IPS-20b (cell line): ENCODE results near the gene MCCC1.

ENCODE experiments used
- H3K27ac ChIP-seq: one replicate; pipeline ENCODE4 v1.5.1; 2013; ENCODE audit warnings: low read length
- H3K27me3 ChIP-seq: 2 replicates; pipeline ENCODE4 v1.6.1; 2013; ENCODE audit warnings: mild to moderate bottlenecking, low read length, inconsistent platforms; ENCODE audit not compliant: insufficient read depth
- H3K36me3 ChIP-seq: 2 replicates; pipeline ENCODE4 v1.6.1; 2013; ENCODE audit warnings: low read depth, mild to moderate bottlenecking, inconsistent platforms, low read length, moderate library complexity; ENCODE audit not compliant: insufficient read depth
- H3K4me1 ChIP-seq: 2 replicates; pipeline ENCODE4 v1.6.1; 2013; ENCODE audit warnings: mild to moderate bottlenecking, control low read depth, inconsistent platforms, low read length, moderate library complexity; ENCODE audit not compliant: insufficient read depth
- H3K4me3 ChIP-seq: 2 replicates; pipeline ENCODE4 v1.5.1; 2013; ENCODE audit warnings: mild to moderate bottlenecking, low read length, inconsistent platforms
- H3K9ac ChIP-seq: 2 replicates; pipeline ENCODE4 v1.6.1; 2013; ENCODE audit warnings: low read depth, mild to moderate bottlenecking, inconsistent platforms, low read length, moderate library complexity
- H3K9me3 ChIP-seq: 2 replicates; pipeline ENCODE4 v1.6.1; 2013; ENCODE audit warnings: mild to moderate bottlenecking, low read depth, low read length, inconsistent platforms; ENCODE audit not compliant: insufficient read depth

The MCCC1 gene

DNA sequence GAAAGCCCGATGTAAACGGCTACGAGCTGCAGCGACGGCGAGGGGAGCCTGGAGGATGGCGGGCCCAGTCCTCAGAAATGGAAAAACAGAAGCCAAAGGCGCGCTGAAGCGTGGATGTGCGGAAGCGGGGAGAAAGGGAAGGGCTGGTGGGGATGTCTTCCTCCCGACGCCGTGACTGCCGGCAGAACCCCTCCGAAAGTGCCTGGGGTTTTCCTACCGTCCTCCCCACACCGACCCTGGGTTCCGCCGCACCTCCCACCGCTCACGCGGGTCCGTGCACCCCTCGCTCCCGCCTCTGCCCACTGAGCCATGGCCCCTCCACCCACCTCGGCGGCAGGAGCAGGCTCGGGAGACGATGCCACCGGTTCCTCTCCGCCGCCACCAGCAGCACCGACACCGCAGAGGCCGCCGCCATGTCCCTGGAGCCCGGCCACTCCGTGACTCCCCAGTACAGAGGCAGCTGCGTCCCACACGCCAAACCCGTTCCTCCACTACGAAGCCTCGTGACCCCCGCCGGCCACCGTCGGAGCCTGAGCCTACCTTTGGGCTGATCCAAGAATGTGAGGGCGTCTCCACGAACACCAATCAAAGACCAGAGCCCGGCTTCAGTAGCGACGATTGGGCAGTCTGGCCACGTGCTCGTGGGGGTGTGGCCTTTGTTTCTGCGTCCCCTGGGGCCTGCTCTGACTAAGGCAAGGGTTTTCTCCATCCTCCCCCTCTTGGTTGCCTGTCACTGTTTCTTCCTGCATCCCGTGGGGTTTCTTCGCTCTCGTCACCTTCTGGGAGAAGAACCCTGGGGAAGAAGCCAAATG is at the start of gene MCCC1:
TSS of gene MCCC1 (minus strand) at position 471 of the 812 bp plus-strand sequence. CDS start at position 415, 56 bp downstream.
- peak within 1 kb of the TSS; percentile 82 for H3K27ac ChIP-seq

DNA sequence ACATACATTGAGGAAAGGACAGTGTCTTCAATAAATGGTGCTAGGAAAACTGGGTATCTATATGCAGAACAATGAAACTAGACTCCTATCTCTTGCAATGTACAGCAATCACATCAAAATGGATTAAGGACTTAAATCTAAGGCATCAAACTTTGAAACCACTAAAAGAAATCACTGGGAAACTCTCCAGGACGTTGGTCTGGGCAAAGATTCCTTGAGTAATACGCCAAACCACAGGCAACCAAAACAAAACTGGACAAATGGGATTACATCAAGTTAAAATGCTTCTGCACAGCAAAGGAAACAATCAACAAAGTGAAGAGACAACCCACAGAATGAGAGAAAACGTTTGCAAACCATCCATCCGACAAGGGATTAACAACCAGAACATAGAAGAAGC is 48.8 kb upstream of the MCCC1 start:
- H3K4me1 ChIP-seq: no peaks in the 10 kb centered on the region
- no peak overlapping the region for H3K27ac ChIP-seq
- H3K9ac ChIP-seq: no peak overlapping the region
- H3K4me3 ChIP-seq: no peak overlapping the region
- H3K27me3 ChIP-seq: no peaks in the 10 kb centered on the region
- no peaks in the 10 kb centered on the region for H3K36me3 ChIP-seq
- no peaks in the 10 kb centered on the region for H3K9me3 ChIP-seq

More for the DNA sequence above, at the start of gene MCCC1:
- Histone ChIP-seq H3K4me1 (peaks cover 10% of the 10 kb centered on the region), H3K4me3 (peak within 1 kb of the TSS; percentile 98), H3K36me3 (no peaks in the 10 kb centered on the region; the same call in 1 of the 2 replicates), H3K9me3 (no peaks in the 10 kb centered on the region), H3K27me3 (no peaks in the 10 kb centered on the region), H3K9ac (peak within 1 kb of the TSS; percentile 94)

DNA sequence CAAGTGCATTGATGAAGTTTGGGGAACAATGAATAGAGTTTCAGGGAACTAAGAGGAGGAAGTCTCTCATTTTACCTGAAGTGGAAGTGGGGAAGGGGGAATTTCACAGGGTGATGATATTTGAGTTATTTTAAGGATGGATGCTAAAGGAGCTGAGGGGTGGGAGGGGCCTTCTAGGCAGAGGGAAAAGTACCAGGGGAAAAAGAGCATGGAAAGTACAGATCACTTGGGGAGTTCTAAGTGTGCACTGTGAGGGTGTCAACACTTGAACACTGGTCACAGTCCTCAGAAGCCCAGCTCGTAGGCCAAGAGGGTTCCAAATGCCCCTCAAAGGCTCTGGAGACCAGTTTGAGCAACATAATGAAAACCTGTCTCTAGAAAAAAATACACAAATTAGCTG is 45.1 kb upstream of the MCCC1 start:
- Histone ChIP-seq H3K27me3 (no peaks in the 10 kb centered on the region), H3K4me3 (no peak overlapping the region), H3K9ac (no peak overlapping the region), H3K4me1 (no peaks in the 10 kb centered on the region), H3K36me3 (no peaks in the 10 kb centered on the region), H3K27ac (no peak overlapping the region), H3K9me3 (no peaks in the 10 kb centered on the region)

DNA sequence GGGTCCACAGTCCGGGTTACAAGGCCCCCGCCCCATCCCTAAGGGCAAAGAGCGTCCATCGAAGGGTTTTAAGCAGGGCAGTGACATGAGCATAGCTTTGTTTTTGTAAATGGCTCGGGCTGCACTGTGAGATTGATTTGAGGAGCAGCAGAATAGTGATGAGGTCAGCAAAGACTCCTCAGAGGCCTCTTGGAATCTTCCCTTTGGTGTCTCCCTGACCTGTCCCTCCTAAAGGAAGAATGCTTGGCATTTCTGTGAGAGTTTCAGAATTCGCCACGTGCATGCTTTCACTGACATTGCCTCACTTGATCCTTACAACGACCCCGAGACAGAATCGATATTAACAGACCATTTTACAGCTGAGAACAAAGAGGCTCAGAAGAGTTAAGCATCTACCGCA is 42.9 kb upstream of the MCCC1 start:
- Histone ChIP-seq H3K4me3 (no peak overlapping the region), H3K9me3 (no peaks in the 10 kb centered on the region), H3K27me3 (no peaks in the 10 kb centered on the region)

DNA sequence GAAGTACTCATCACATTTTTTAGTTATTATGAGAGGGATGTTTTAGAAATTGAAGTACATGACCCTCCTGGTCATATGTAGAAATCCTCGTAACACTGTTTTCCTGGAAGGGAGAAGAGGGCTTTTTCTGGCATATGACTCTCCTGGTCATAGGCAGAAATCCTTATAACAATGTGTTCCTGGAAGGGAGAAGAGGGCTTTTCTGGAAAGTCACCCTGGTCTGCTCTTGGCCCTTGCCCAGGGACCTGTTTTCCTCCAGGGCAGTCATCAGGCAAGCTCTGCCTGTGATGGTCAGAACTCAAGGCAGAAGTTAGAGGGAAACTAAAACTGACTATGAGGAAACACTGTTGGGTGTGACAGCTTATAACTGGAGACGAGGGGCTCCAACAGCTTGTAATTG is 35.5 kb upstream of the MCCC1 start:
- Histone ChIP-seq H3K27ac (no peak overlapping the region), H3K4me1 (no peaks in the 10 kb centered on the region), H3K36me3 (no peaks in the 10 kb centered on the region), H3K9ac (no peak overlapping the region), H3K27me3 (no peaks in the 10 kb centered on the region), H3K4me3 (no peak overlapping the region), H3K9me3 (no peaks in the 10 kb centered on the region; the same call in 1 of the 2 replicates)

More for the DNA sequence above, 42.9 kb upstream of the MCCC1 start:
- Histone ChIP-seq H3K27ac (no peak overlapping the region), H3K4me1 (no peaks in the 10 kb centered on the region), H3K9ac (no peak overlapping the region), H3K36me3 (no peaks in the 10 kb centered on the region)

DNA sequence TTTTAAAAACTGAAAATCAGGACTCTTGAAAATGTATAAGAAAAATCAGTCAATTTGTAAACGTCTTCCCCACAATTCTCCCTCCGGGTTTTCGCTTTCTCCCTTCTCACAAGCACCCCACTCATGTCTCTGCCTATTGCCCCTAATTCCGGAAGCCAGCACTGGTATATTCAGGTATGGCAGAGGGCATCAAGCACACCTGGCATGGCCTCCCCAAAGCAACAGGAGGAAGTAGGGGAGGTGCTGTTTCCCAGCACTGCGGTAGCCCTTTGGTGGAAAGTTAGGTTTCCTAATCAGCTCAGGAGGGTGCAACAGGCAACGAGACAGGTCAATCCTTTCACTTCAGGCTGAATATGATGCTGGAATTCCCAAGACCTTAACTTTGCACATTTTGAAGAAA is 33.1 kb upstream of the MCCC1 start:
- Histone ChIP-seq H3K27ac (no peak overlapping the region), H3K27me3 (no peaks in the 10 kb centered on the region), H3K4me3 (no peak overlapping the region), H3K36me3 (no peaks in the 10 kb centered on the region), H3K9me3 (peaks cover 10% of the 10 kb centered on the region; the same call in 1 of the 2 replicates), H3K4me1 (no peaks in the 10 kb centered on the region), H3K9ac (no peak overlapping the region)

DNA sequence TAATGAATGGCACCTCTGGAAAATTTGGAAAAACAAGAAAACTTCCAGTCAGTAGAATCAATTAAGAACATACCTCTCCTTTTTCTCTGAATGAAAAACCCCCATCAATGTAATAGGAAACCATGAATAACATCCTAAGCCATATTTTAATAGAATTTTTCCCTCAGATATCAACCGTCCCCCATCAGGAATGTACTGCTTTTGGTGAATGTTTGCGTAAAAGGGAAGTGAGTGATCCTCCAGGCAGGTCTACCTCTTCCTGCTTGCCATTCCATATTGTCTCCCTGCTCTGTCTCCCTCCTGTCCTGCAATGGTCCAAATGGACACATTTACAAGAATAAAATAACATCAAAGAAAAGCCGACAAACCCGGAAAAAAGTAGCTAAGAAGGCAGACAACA is 32.4 kb upstream of the MCCC1 start:
- Histone ChIP-seq H3K9ac (no peak overlapping the region), H3K4me3 (no peak overlapping the region), H3K4me1 (no peaks in the 10 kb centered on the region), H3K27ac (no peak overlapping the region), H3K36me3 (no peaks in the 10 kb centered on the region), H3K27me3 (no peaks in the 10 kb centered on the region), H3K9me3 (peaks cover 10% of the 10 kb centered on the region; the same call in 1 of the 2 replicates)

DNA sequence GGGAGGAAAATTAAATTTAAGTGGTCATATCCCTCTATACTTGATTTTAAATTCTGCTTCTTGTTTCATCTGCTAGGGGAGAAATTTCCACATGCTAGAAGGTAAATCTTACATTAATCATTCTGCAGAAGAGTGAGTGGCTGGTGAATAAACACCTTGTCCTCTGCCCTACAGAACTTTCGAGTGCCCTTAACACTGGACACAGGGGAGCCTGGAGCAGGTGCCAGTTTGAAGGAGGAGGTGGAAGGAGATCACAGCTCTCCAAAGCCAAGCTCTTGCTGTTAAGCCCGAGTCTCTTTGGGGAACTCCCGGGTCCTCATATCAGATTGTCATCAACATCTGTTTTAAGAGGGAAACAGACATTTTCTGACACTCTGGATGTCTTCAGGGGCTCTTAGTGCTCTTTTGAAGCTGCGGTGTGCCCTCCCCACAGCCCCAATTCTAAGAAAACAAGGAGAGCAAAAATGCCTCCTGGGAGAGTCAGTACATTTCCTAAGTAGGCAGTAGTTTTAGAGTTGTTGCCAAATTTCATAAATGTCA is 32.0 kb upstream of the MCCC1 start:
- H3K9ac ChIP-seq: no peak overlapping the region
- H3K36me3 ChIP-seq: no peaks in the 10 kb centered on the region
- no peak overlapping the region for H3K4me3 ChIP-seq
- peaks cover 10% of the 10 kb centered on the region; the same call in 1 of the 2 replicates for H3K9me3 ChIP-seq
- no peak overlapping the region for H3K27ac ChIP-seq
- no peaks in the 10 kb centered on the region for H3K4me1 ChIP-seq
- no peaks in the 10 kb centered on the region for H3K27me3 ChIP-seq

DNA sequence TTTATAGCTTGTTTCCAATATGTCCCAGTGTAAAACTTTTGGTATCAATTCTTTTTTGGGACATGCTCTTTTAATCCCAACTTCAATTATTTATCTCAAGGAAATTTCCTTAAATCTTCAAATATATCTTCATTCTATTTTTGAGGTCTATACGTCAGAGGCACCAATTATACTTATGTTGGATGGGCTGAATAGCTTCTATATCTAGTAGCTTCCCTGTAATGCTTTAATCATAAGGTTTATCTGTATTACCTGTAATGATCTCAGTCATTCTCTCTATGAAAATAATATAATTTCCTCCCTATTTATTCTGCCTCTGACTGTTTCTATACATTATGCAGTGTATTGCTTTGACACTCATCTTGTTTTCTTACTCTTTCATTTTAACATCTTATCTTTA is 29.9 kb upstream of the MCCC1 start:
- H3K9ac ChIP-seq: no peak overlapping the region
- no peaks in the 10 kb centered on the region for H3K36me3 ChIP-seq
- H3K4me1 ChIP-seq: no peaks in the 10 kb centered on the region
- peaks cover 10% of the 10 kb centered on the region; the same call in 1 of the 2 replicates for H3K9me3 ChIP-seq
- no peak overlapping the region for H3K27ac ChIP-seq
- H3K4me3 ChIP-seq: no peak overlapping the region
- no peaks in the 10 kb centered on the region for H3K27me3 ChIP-seq

DNA sequence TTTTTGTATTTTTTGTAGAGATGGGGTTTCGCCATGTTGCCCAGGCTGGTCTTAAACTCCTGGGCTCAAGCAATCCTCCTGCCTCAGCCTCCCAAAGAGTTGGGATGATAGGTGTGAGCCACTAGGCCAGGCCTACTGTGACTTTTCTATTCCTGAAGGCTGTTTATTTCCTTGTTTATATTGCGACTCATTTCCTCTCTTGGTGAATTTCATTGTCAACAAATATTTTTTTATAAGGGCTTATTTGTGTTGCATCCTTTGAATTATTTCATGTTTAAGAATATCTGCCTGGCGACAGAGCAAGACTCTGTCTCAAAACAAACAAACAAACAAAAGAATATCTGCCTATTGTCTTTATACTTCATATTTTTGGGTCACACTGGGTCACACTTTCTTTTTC is 29.4 kb upstream of the MCCC1 start:
- Histone ChIP-seq H3K27me3 (no peaks in the 10 kb centered on the region), H3K36me3 (no peaks in the 10 kb centered on the region), H3K4me1 (no peaks in the 10 kb centered on the region), H3K9me3 (peaks cover 10% of the 10 kb centered on the region; the same call in 1 of the 2 replicates), H3K9ac (no peak overlapping the region), H3K27ac (no peak overlapping the region), H3K4me3 (no peak overlapping the region)

DNA sequence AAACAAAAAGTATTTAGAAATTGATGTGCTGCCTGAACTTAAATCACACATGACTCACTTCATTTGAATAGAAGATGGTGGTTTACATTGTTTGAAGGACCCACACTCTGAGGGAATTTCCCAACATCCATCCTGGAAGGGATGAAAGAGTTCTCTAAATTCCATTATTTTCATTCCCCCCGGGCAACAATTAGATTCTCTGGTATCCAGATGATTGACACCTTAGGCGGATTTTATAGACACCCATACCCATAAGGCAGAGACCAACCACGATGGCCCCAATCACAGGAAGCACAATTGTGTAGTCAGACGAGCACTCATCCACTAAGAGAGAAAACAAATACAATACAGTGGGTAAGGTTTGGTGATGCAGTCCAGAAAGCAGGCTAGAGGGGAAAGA is 24.6 kb upstream of the MCCC1 start:
- Histone ChIP-seq H3K9ac (no peak overlapping the region), H3K9me3 (peaks cover 2% of the 10 kb centered on the region; the same call in 1 of the 2 replicates)

More for the DNA sequence above, 24.6 kb upstream of the MCCC1 start:
- Histone ChIP-seq H3K4me1 (no peaks in the 10 kb centered on the region), H3K27me3 (no peaks in the 10 kb centered on the region), H3K4me3 (no peak overlapping the region), H3K36me3 (no peaks in the 10 kb centered on the region), H3K27ac (no peak overlapping the region)
